HG03558 (cell line): ENCODE data around the gene EPS15.
"Not testable (repeated sequence)": the region's sequence is repeated elsewhere in the genome, so short reads cannot be mapped to it uniquely, and the experiment has no call there.

Experiments used
- ATAC-seq: cut with Tn5 transposase; IDR thresholded peaks from one replicate; pipeline ENCODE4 v1.9.1; 2021; ENCODE audit warnings: moderate number of reproducible peaks; ENCODE audit not compliant: unreplicated experiment; ENCODE audit errors: extremely low read depth

EPS15 gene

DNA sequence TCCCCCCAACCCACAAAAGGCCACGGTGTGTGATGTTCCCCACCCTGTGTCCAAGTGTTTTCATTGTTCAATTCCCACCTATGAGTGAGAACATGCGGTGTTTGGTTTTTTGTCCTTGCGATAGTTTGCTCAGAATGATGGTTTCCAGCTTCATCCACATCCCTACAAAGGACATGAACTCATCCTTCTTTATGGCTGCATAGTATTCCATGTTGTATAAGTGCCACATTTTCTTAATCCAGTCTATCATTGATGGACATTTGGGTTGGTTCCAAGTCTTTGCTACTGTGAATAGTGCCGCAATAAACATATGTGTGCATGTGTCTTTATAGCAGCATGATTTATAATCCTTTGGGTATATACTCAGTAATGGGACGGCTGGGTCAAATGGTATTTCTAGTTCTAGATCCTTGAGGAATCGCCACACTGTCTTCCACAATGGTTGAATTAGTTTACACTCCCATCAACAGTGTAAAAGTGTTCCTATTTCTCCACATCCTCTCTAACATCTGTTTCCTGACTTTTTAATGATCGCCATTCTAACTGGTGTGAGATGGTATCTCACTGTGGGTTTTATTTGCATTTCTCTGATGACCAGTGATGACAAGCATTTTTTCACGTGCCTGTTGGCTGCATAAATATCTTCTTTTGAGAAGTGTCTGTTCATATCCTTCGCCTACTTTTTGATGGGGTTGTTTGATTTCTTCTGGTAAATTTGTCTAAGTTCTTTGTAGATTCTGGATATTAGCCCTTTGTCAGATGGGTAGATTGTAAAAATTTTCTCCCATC is 44.0 kb downstream of the EPS15 start:
- ATAC-seq, result not testable (repeated sequence)

DNA sequence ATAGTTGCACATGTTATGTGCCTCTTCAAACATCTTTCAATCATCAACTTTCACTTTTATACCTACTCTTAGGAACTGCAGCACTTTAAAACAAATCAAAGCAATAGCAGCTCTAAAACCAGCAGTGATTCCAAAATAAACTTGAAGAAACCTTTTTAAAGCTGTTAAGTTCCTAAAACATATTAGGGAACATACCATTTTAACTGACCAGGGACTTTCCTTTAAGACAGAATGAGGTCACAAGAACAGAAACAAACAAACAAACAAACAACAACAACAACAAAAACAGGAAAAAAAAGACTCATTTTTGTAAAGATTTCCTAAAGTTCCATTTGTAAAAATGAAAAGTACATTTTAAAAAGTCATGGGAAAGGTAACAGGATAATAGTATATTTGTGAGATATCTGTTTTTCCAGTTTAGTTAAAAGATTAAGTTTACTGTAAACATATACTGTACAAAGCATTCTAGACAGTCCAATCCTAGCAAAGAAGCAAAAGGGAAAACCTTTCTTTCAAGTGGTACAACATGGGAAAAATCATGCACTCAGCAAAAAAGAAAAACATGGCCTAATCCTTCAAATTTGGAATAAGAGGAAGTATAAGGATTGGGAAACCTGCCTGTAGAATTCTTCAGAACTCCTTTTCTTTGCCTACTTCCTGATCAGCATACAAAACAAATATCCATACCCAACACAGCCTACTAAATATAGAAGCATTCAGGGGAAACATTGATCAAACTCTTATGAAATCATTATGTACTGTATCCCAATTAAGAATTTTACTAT is 45.5 kb downstream of the EPS15 start:
- no peak for ATAC-seq

DNA sequence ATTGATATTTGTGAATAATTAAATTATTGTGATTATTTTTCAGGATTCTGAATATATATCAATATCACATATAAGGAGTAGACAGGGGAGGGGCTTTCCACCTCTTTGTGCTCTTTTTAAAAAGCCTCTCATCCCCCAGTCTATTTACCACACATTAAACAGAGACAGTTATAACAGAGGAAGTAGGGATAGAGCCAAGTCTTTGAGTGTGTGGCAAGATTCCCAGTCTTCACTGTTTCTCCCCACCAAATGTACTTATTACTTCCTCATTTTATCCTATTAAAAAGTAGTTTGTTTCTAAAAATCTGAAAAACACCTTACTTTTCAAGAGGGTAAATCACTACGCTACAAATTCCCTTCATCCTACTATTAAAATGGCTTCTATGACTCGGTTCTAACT is 46.7 kb downstream of the EPS15 start:
- no peak for ATAC-seq

DNA sequence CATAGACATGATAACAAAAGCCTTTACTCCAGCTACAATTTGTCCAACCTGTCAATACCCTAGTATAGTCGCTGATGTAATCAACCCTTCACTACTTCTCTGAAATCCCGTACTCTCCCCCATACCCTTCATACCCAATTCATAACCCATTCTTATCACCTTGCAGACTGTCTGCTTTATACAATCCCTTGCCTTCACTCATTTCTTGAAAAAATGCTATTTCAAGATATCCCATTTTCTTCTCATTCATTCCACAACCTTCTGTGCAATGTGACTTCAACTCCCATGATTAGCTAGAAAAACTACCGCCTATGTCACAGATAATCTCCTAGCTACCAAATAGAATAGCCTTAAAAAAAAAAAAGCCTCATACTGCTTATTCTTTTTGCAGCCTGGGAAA is 49.5 kb downstream of the EPS15 start:
- no peak for ATAC-seq

DNA sequence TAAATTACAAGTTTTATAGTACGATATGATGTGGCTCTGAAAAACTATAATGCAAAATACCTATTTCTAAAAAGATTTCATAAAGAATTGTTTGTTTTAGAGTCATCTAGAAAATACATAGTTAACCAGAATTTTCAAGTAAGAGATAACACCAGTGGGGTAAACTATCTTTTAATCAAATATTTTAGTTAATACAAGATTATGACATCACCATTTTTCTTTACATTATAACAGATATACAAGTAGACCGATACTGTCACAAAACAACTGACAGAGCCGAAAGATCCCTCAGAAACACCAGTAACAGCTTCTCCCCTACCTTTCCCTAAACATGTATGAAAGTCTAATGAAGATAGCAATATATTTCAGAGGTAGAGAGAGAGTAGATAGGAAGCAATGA is 54.2 kb downstream of the EPS15 start:
- ATAC-seq, result no peak

DNA sequence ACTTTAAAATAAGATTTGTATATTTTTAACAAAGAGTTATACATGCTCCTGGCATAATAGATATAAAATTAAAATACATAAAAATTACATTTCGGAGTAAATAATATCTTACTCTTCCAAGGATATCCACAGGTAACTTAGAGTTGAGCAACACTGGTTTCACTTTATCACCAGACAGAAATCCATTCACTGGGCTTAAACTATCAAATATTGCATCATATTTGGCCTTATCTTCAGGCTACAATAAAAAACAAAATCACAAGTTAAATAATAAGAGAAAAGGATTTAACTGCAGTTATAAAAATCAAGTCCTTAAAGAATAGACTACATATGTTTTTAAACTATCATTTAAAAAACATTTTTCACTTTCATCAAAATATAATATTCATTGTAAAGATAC is 55.5 kb downstream of the EPS15 start:
- ATAC-seq, result no peak

DNA sequence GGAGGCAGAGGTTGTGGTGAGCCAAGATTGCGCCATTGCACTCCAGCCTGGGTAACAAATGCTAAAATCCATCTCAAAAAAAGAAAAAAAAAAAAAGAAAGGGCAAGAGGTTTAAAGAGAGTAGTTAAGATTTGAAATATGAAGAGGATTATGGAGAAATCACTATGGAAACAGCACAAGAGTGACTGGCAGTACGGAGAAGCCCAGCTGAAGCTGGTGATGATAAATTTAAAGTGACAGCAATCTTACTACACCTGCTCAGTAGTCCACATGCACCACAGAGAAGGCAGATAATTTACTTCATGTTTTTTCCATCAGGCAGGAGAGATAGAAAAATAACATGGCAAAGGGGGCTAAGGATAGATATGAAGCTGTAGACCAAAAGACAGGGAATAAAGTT is 56.8 kb downstream of the EPS15 start:
- ATAC-seq, result not testable (repeated sequence)

DNA sequence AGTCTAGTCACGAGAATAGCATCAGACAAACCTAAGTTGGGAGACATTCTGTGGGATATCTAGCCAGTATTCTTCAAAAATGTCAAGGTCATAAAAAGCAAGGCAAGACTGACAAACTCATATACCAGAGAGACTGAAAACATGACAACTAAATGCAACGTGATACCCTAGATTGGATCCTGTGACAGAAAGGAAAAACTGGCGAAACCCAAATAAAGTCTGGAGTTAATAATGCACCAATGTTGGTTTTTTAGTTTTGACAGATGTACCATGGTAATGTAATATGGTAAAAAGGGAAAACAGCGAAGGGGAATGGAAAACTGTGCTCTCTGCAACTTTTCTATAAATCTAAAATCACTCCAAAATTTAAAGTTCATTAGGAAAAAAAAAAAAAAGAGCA is 64.5 kb downstream of the EPS15 start:
- ATAC-seq, result no peak

DNA sequence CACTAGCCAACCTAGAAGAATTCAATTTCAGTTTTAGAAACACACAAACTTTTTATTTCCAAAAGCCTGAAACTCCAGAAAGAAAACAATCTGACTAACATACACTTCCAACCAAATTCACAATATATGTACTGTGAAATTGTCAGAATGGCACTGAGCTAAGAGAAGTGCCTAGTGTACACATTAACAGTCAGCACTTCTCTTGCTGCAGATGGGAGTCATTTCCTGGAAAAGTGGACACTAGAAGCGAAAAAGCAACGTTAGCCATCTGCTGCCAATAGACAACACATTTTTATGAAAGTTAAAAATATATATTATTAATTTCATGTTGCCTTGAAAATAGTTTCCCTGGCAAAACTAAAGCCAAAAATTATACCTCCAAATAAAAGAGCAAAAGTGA is 66.1 kb downstream of the EPS15 start:
- no peak for ATAC-seq

DNA sequence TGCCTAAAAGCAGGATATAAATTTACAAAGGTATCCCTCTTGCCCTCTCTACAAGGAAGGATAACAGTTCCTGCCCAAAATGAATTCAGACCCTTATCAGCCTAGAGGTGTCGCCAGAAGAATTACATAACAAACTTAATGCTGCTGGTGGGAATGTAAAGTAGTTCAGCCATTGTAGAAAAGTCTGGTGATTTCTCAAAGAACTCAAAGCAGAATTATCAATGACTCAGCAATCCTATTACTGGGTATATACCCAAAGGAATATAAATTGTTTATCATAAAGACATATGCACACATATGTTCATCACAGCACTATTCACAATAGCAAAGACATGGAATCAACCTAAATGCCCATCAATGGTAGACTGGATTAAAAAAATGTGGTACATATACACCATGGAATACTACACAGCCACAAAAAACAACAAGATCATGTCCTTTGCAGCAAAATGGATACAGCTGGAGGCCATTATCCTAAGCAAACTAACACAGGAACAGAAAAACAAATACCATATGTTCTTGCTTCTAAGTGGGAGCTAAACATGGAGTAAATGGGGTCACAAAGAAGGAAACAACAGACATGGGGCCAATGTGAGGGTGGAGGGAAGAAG is 70.1 kb downstream of the EPS15 start:
- ATAC-seq, result not testable (repeated sequence)

DNA sequence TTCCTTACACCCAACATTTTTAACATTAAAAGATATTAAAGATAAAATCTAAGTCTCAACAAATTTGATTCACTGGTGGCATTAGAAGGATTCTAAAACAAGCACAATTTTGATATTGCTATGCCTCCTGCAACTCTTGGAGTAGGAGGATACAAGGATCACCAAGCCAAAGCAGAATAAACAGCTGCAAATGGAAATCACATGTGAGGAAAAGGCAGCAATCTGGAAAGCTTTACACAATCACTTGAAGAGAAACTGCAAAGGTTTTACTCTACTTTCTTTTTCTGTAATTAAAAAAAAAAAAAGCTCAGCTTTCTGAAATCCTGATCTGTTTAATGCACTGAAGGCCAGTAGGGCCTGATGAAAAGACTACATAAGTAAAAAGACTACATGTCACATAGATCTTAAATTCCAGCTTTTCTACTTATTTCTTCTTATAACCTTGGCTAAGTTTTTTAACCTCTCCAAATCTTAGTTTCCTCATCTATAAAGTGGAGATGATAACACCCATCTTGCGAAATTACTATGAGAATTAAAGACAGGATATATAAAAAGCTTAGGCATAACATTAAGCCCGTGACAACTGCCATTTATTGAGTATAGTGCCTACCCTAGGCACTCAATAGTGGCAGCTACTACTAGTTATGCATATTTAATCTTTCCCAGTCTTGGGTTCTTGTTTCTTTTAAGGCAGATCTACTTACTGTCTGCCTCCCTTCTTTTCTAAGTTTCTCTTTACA is 73.5 kb downstream of the EPS15 start:
- ATAC-seq, result no peak

DNA sequence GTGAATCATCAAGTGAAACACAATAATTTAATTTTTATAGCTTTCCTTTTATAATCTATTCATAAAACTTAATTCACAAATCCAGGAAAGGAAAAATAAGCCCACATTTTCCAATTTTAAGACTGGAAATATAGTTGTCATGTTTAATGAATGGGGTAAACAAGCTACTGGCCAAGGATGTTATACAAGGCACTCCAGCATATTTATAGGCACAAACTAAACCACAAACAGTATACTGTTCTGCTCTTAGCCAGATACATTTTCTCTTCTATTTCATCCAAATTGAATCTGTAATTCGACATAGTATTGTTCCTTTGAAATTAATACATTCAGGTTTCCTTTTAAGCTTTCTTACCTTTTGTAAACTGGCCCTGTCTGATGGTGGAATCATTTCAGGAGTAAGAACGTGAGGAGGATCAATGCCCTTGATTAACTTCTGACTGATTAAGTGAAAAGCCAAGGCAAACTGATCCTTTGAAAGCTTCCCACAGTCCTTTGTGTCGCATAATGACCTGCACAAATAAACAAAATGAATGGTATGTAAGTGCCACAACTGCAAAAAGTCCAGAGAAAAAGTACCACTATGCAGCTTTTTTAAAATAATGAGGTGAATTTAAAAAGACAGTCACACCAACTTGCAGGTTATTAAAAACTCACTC is 74.4 kb downstream of the EPS15 start:
- ATAC-seq, result no peak

DNA sequence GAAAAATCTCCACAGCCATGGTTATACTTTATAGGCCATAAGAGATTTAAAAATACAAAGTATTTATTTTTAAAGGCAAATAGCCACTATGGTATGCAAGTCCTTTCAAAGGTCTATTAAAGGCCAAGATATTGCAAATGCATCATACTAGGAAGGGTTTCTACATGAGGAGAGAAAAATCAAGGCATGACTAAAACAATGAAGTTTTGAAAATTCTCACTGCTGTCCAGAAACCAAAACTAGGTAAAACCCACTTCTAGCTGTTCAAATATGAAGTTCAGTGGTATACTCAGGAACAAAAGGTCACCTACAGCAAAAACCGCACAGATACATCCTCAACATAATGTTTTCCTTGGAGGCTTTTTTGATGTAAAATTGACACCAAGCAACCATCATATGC is 75.0 kb downstream of the EPS15 start:
- no peak for ATAC-seq

DNA sequence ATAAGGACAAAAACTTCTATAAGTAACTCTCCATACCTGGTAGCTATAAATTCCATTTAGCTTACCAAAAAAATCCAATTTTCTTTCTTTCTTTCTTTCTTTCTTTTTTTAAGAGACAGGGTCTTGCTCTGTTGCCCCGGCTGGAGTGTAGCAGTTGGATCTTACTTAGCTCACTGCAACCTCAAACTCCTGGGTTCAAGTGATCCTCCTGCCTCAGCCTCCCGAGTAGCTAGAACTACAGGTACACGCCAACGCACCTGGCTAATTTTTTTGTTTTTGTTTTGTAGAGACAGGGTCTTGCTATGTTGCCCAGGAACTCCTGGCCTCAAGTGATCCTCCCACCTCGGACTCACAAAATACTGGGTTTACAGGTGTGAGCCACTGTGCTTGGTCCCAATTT is 75.5 kb downstream of the EPS15 start:
- ATAC-seq, result no peak

DNA sequence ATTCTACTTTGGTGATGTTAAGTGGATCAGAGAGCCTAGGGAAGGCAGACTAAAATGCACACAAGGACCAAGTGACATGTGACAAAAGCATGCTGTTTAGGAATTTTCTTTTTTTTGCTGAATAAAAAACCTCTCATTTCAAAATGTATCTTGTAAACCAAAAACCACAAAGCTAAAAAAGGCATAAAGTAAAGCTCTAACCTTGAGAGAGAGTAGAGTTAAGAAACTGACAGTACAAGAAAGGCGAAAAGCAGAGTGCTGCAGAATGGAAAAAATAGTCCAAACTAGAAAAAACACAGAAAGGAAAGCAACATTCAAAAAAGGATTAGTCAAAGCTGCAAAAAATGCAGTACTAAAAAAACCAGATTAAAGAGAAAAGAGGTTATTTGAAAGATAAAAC is 76.5 kb downstream of the EPS15 start:
- ATAC-seq, result no peak

DNA sequence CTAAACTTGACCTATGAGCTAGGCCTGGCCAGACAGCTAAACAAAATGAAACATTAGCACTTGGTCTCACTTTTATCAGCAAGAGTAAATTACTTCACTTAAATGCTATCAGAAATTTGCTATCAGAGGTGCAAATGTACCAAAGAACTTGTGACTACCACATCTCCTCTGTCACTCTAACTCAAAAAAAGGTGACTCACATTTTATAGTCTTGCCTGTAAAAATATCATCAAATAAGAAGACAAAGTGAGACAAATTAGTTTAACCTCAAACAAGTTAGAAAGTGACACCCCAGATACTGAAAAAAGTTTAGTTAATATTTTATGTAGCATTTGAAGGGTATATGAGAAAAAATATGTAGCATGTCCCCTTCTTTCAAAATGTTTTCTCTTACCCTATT is 76.9 kb downstream of the EPS15 start:
- ATAC-seq, result no peak

DNA sequence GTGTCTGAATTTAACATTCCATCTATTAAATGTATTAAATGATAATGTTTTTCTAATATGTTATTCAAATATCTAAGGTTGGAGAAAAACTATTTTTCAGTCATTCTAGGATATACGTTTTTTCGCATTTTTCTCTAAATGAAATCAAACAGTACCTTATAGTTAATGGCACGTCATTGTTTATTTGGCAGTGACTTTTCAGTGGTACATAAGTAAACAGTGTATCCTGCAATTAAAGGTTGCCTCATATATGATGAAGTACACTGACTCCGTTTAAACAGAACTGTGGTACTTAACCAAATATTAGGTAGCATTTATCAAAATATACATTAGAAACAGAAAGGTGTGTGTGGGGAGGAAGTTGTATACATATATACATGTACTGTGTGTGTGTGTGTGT is 79.2 kb downstream of the EPS15 start:
- no peak for ATAC-seq

DNA sequence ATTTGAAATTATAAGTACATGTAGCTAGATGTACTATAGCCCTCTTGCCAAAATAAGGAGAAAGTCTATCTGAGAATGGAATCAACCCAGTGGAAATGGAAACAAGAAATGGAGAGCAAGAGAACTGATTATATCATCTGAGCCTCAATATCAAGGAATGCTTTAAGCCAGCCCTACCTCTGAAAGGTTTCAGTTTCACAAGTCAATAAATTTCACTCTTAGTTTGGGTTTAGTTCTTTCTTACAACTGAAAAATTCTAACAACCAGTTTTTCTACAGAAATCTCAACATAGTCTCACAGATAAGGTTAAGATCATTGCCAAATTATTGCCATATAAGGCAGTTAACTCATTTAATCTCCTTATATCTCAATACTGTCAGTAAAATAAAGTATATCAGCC is 80.0 kb downstream of the EPS15 start:
- no peak for ATAC-seq

DNA sequence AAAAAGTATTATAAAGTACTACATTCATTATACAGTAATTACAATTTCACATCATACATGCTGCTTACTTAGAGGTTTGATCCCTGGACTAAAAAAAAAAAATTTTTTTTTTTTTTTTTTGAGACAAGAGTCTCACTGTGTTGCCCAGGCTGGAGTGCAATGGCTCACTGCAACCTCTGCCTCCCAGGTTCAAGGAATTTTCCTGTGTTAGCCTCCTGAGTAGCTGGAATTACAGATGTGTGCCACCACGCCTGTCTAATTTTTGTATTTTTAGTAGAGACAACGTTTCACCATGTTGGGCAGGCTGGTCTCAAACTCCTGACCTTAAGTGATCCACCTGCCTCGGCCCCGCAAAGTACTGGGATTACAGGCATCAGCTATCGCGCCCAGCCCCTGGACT is 81.7 kb downstream of the EPS15 start:
- not testable (repeated sequence) for ATAC-seq

DNA sequence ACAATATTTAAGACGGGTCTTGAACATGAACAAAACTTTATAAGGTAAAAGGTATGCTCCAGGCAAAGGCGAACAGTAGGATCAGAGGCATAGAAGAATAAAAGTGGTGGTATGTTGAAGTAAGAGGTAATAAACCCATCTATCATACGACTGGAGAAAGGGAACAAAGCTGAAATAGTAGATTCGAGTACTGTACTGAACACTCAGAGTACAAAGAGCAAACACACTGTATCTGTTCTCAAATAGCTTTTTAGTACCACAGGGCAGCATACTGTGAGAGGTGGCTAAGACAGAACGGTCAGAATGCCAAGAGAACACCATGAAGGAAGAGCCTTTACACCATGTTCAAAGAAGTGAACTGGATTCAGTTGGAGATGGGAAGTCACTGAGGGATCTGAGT is 83.2 kb downstream of the EPS15 start:
- no peak for ATAC-seq
